Transverse colon (tissue), 4 donors: Measurements from ENCODE around the gene GDPGP1. TPM values are rescaled to one million over a fixed set of nuclear protein-coding genes. Genes with fewer than 3 reads are reported as not detected.

Experiments used
- DNase-seq: peaks from one replicate; pipeline ENCODE4 v3.0.0-alpha.2; 2019
- H3K27ac ChIP-seq, 4 donors: fragments of 200-600 bp; sonication (generic); 2 replicates each; pipeline ENCODE4 v1.5.1; 2016 to 2018; ENCODE audit warnings: inconsistent platforms in 4 of 4
- H3K27me3 ChIP-seq: fragments of 200-600 bp; sonication (generic); 2 replicates; pipeline ENCODE4 v1.5.1; 2017; ENCODE audit warnings: inconsistent platforms
- H3K36me3 ChIP-seq, 4 donors: fragments of 200-600 bp; sonication (generic); 2 replicates each; pipeline ENCODE4 v1.5.1; 2017 to 2019; ENCODE audit warnings: inconsistent platforms in 4 of 4
- H3K4me1 ChIP-seq, 4 donors: fragments of 200-600 bp; sonication (generic); 2 replicates each; pipeline ENCODE4 v1.5.1; 2017 to 2020; ENCODE audit warnings: inconsistent platforms in 4 of 4
- H3K4me3 ChIP-seq, 4 donors: fragments of 200-600 bp; sonication (generic); 1 replicate in 1 of 4; 2 replicates in 3 of 4; pipeline versions ENCODE4 v1.5.1 to v1.6.1; 2017 to 2019; ENCODE audit warnings: inconsistent platforms in 4 of 4
- H3K9me3 ChIP-seq, 2 donors: fragments of 200-600 bp; sonication (generic); 2 replicates each; pipeline ENCODE4 v1.5.1; 2017 to 2019; ENCODE audit warnings: inconsistent platforms in 2 of 2
- EP300 ChIP-seq: sonication (generic); formaldehyde crosslinking; IDR thresholded peaks from one replicate; pipeline ENCODE4 v1.6.1; 2017; ENCODE audit warnings: antibody characterized with exemption, low read depth
- POLR2A ChIP-seq: fragments of 450-650 bp; IDR thresholded peaks from one replicate; pipeline ENCODE4 v1.6.1; 2016; ENCODE audit warnings: antibody characterized with exemption, mild to moderate bottlenecking, moderate library complexity
- POLR2AphosphoS5 ChIP-seq, 3 donors: sonication (generic); formaldehyde crosslinking; IDR thresholded peaks; one replicate each; pipeline ENCODE4 v1.6.1; 2016; ENCODE audit warnings: antibody characterized with exemption in 3 of 3
- WGBS, 2 donors: methylation state at CpG; one replicate each; pipeline ENCODE4 v1.1.5; 2018; ENCODE audit warnings: low coverage in 1 of 2; 5-methylcytosine and 5-hydroxymethylcytosine counted together
- in situ Hi-C, 4 donors: fragments of 200-750 bp; cut with MboI; loops; one replicate each; pipeline versions ENCODE4 v1.15.0 to v1.15.1; 2017; ENCODE audit warnings: low sequenced_read_pairs in 3 of 4, low pct_ligation_motif_present in 1 of 4, low pct_unique_long_range_greater_than_20kb in 1 of 4
- intact Hi-C: fragments of 100-400 bp; cut with DNase I; formaldehyde crosslinking; loops from one replicate; pipeline ENCODE4 v1.15.1; 2023; ENCODE audit warnings: low total_unique reads
- small RNA-seq, 4 donors: library from RNA; depleted of rRNA; stranded (forward); fragments of <200 nt; gene quantifications; one replicate each; pipeline ENCODE3, GENCODE V24; 2016
- total RNA-seq, 4 donors: library from RNA; depleted of rRNA; stranded (reverse); fragments of >200 nt; gene quantifications; one replicate each; pipeline ENCODE4 v1.1.0, GENCODE V29; 2016
- TF ChIP-seq, protein P1 (sequence below), 5 experiments: fragments of 200-600 bp in 3 of 5; fragments of 450-650 bp in 2 of 5; sonication (generic) in 3 of 5; IDR thresholded peaks; 1 replicate in 2 of 5; 2 replicates in 3 of 5; pipeline ENCODE4 v1.5.1; 2016 to 2017; ENCODE audit warnings: antibody characterized with exemption in 5 of 5, inconsistent platforms in 3 of 5, mild to moderate bottlenecking in 2 of 5, moderate library complexity in 1 of 5

Gene GDPGP1
- total RNA-seq, 4 donors from 2014 or later: 6.8 to 28.8 (median 21.3) TPM

DNA sequence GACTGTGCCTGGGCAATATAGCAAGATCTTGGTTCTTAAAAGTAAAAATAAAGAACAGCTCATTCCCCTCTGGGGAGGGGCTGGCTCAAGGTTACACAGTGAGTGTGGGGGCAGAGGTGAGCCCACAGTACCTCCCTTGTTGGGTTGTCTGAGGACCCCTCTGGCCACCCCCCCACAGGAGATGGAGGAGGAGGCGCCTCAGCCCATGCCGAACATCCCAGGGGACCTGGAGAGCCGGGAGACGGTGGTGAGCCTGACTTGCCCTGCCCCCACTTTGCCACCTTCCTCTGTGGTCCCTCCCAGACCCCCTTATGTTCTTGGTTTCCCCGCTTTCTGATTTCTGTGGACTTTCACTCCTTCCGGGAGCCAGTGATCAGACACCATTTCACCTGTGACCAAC, 60.1 kb downstream of the GDPGP1 start:
- Histone ChIP-seq H3K27ac (peak overlapping the region in 1 of 4 donors; percentile 61), H3K9me3 (no peaks in the 10 kb centered on the region), H3K4me3 (peak overlapping the region in 1 of 4 donors; percentile 16), H3K27me3 (no peaks in the 10 kb centered on the region), H3K36me3 (no peaks in the 10 kb centered on the region), H3K4me1 (peaks cover 3 to 13% (median 6%) of the 10 kb centered on the region in 4 donors)
- DNase-seq: no peak
- in situ Hi-C loops: no loop called here
- 80 to 84% methylated on average over 3 to 6 of the region's 6 CpGs for WGBS, 2 donors
- intact Hi-C loops: no loop called here
- TF ChIP-seq POLR2AphosphoS5 (IDR thresholded peaks at IDR 0.05) (no peak), EP300 (no peak), POLR2A (no peak)
- TF ChIP-seq, protein P1, sequence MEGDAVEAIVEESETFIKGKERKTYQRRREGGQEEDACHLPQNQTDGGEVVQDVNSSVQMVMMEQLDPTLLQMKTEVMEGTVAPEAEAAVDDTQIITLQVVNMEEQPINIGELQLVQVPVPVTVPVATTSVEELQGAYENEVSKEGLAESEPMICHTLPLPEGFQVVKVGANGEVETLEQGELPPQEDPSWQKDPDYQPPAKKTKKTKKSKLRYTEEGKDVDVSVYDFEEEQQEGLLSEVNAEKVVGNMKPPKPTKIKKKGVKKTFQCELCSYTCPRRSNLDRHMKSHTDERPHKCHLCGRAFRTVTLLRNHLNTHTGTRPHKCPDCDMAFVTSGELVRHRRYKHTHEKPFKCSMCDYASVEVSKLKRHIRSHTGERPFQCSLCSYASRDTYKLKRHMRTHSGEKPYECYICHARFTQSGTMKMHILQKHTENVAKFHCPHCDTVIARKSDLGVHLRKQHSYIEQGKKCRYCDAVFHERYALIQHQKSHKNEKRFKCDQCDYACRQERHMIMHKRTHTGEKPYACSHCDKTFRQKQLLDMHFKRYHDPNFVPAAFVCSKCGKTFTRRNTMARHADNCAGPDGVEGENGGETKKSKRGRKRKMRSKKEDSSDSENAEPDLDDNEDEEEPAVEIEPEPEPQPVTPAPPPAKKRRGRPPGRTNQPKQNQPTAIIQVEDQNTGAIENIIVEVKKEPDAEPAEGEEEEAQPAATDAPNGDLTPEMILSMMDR (IDR thresholded peaks at IDR 0.05): no peak

GRCh38 chr15:90294601-90295269, 60.7 kb downstream of the GDPGP1 start:
- Histone ChIP-seq H3K27me3 (no peaks in the 10 kb centered on the region), H3K36me3 (no peaks in the 10 kb centered on the region), H3K4me1 (peaks cover 3 to 13% (median 6%) of the 10 kb centered on the region in 4 donors), H3K4me3 (no peak overlapping the region), H3K27ac (no peak overlapping the region), H3K9me3 (no peaks in the 10 kb centered on the region)
- DNase-seq: no peak
- 75% methylated on average over 16 of the region's 16 CpGs; no CpG with 5 or more reads in 1 of the 2 donors for WGBS, 2 donors
- in situ Hi-C loops: no loop called here
- intact Hi-C loops: no loop called here
- TF ChIP-seq EP300 (no peak), POLR2AphosphoS5 (IDR thresholded peaks at IDR 0.05) (no peak), POLR2A (no peak)
- TF ChIP-seq, protein P1 (IDR thresholded peaks at IDR 0.05): no peak

- in situ Hi-C loops: no loop called here
- intact Hi-C loops: no loop called here
- WGBS, 2 donors: 77% methylated on average over 10 of the region's 10 CpGs; no CpG with 5 or more reads in 1 of the 2 donors
- DNase-seq: no peak
- Histone ChIP-seq H3K9me3 (no peaks in the 10 kb centered on the region), H3K36me3 (no peaks in the 10 kb centered on the region), H3K4me1 (peaks cover 3 to 13% (median 6%) of the 10 kb centered on the region in 4 donors), H3K27me3 (no peaks in the 10 kb centered on the region), H3K27ac (no peak overlapping the region), H3K4me3 (no peak overlapping the region)
- TF ChIP-seq POLR2A (no peak), EP300 (no peak)
These were observed 61.2 kb downstream of the GDPGP1 start for GRCh38 chr15:90295270-90295648.

Small RNAs within 50 kb of the gene (small RNA-seq; reads per million reads assigned to genes)
- gene AC091167.3 (0 reads per million in 4 donors), gene RN7SL736P (0 reads per million in 4 donors)

Other genes with a start within 250 kb of the GDPGP1 start
- 10 to 100 TPM; 27.3 to 43.4 (median 35.6) TPM for gene ZNF710, start 232.9 kb upstream of the GDPGP1 start, total RNA-seq
- 100 to 1,000 TPM in 1 of 4 donors, 10 to 100 TPM in 3; 19.1 to 101 (median 85.1) TPM for gene IDH2, start 131.7 kb upstream of the GDPGP1 start, total RNA-seq
- 100 to 1,000 TPM; 115 to 193 (median 134) TPM for gene SEMA4B, start 32.9 kb upstream of the GDPGP1 start, total RNA-seq
- gene CIB1, start 268 bp upstream of the GDPGP1 start, total RNA-seq: 100 to 1,000 TPM in 3 of 4 donors, 10 to 100 TPM in 1; 38.4 to 156 (median 131) TPM
- under 1 TPM in 1 of 4 donors, not detected in 3; 0.27 TPM for gene TTLL13, start 15.3 kb downstream of the GDPGP1 start, total RNA-seq
- gene NGRN, start 31.5 kb downstream of the GDPGP1 start, total RNA-seq: 10 to 100 TPM; 27.7 to 58.3 (median 44.5) TPM
- 10 to 100 TPM in 2 of 4 donors, 1 to 10 TPM in 1, under 1 TPM in 1; 0.75 to 22.5 (median 10.2) TPM for gene ZNF774, start 118.1 kb downstream of the GDPGP1 start, total RNA-seq
- 100 to 1,000 TPM in 3 of 4 donors, 10 to 100 TPM in 1; 82.8 to 354 (median 282) TPM for gene IQGAP1, start 154.0 kb downstream of the GDPGP1 start, total RNA-seq